ENCODE measurements around the gene CHN1.

Gene CHN1

GRCh38 chr2:174856447-174856846 lies 148.7 kb downstream of the CHN1 start:
- TF ChIP-seq CTCF (IDR thresholded peaks at IDR 0.05): no peak
- no peaks in the 10 kb centered on the region for H3K4me1 ChIP-seq (ENCODE audit: control insufficient read depth in 1 of 2, insufficient read depth in 1 of 2, low read depth in 1 of 2, low read length in 1 of 2)
- no peaks in the 10 kb centered on the region for H3K27me3 ChIP-seq
- H3K36me3 ChIP-seq: no peaks in the 10 kb centered on the region
- no peak overlapping the region for H3K4me3 ChIP-seq (ENCODE audit: low read depth in 1 of 2, low read length in 1 of 2)
- no peak overlapping the region for H3K27ac ChIP-seq
- no peaks in the 10 kb centered on the region for H3K9me3 ChIP-seq

- Histone ChIP-seq H3K36me3 (no peaks in the 10 kb centered on the region), H3K27me3 (peaks cover 23% of the 10 kb centered on the region), H3K4me1 (ENCODE audit: control insufficient read depth in 1 of 2, insufficient read depth in 1 of 2, low read depth in 1 of 2, low read length in 1 of 2) (no peaks in the 10 kb centered on the region), H3K4me3 (ENCODE audit: low read depth in 1 of 2, low read length in 1 of 2) (no peak overlapping the region), H3K9me3 (no peaks in the 10 kb centered on the region), H3K27ac (no peak overlapping the region)
- no peak for TF ChIP-seq CTCF (IDR thresholded peaks at IDR 0.05)
These were observed 157.9 kb downstream of the CHN1 start for GRCh38 chr2:174846941-174847938.

GRCh38 chr2:174846218-174846617 lies 159.0 kb downstream of the CHN1 start:
- Histone ChIP-seq H3K27me3 (peaks cover 23% of the 10 kb centered on the region), H3K4me1 (ENCODE audit: control insufficient read depth in 1 of 2, insufficient read depth in 1 of 2, low read depth in 1 of 2, low read length in 1 of 2) (no peaks in the 10 kb centered on the region), H3K4me3 (ENCODE audit: low read depth in 1 of 2, low read length in 1 of 2) (no peak overlapping the region), H3K36me3 (no peaks in the 10 kb centered on the region), H3K27ac (no peak overlapping the region), H3K9me3 (no peaks in the 10 kb centered on the region)
- TF ChIP-seq CTCF (IDR thresholded peaks at IDR 0.05): no peak

GRCh38 chr2:174844295-174844708 lies 160.9 kb downstream of the CHN1 start:
- Histone ChIP-seq H3K36me3 (no peaks in the 10 kb centered on the region), H3K9me3 (no peaks in the 10 kb centered on the region), H3K4me3 (ENCODE audit: low read depth in 1 of 2, low read length in 1 of 2) (no peak overlapping the region), H3K27ac (no peak overlapping the region), H3K4me1 (ENCODE audit: control insufficient read depth in 1 of 2, insufficient read depth in 1 of 2, low read depth in 1 of 2, low read length in 1 of 2) (no peaks in the 10 kb centered on the region), H3K27me3 (peaks cover 23% of the 10 kb centered on the region)
- no peak for TF ChIP-seq CTCF (IDR thresholded peaks at IDR 0.05)

GRCh38 chr2:174842496-174842895 lies 162.7 kb downstream of the CHN1 start:
- Histone ChIP-seq H3K27me3 (peaks cover 23% of the 10 kb centered on the region), H3K27ac (no peak overlapping the region), H3K9me3 (no peaks in the 10 kb centered on the region), H3K4me1 (ENCODE audit: control insufficient read depth in 1 of 2, insufficient read depth in 1 of 2, low read depth in 1 of 2, low read length in 1 of 2) (no peaks in the 10 kb centered on the region), H3K36me3 (no peaks in the 10 kb centered on the region), H3K4me3 (ENCODE audit: low read depth in 1 of 2, low read length in 1 of 2) (no peak overlapping the region)
- TF ChIP-seq CTCF (IDR thresholded peaks at IDR 0.05): no peak

All from neutrophil (primary cell).